Putamen (tissue), 1 donor: Measurements from ENCODE around the gene SYT1.
"Not testable (repeated sequence)": the region's sequence is repeated elsewhere in the genome, so short reads cannot be mapped to it uniquely, and the experiment has no call there.

Experiments used
- DNase-seq: peaks from one replicate; pipeline ENCODE4 v3.0.0-alpha.2; 2016; ENCODE audit warnings: low spot score

SYT1 gene

GRCh38 chr12:78864403-78864869 lies at the start of gene SYT1:
TSS of gene SYT1 (plus strand) at chr12:78864774.
- DNase-seq, result peak; percentile 85

GRCh38 chr12:78818487-78818886 lies 46.1 kb upstream of the SYT1 start:
- peak; percentile 3 for DNase-seq

DNA sequence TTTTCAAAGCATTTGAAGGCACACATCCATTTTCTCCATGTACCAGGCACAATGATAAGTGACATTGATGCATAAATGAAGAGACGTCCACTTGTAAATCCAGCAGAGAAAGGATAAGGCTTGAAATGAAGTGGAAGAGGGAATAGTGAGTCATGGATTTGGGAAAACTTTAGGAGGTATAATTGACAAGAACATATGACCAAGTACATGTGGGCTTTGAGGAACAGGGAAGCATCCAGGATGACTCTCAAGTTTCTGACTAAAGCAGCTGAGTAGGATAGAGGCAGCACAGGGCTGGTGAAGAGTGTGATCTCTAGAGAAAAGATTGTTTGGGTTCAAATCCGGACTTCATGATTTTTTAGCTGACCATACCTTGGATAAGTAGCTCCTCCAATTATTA lies 43.6 kb upstream of the SYT1 start:
- DNase-seq, result no peak

- DNase-seq, result no peak
Observed at GRCh38 chr12:78824918-78825317, 39.7 kb upstream of the SYT1 start.

- no peak for DNase-seq
Observed at GRCh38 chr12:78829690-78830089, 34.9 kb upstream of the SYT1 start.

GRCh38 chr12:78835493-78835892 lies 29.1 kb upstream of the SYT1 start:
- DNase-seq, result no peak

DNA sequence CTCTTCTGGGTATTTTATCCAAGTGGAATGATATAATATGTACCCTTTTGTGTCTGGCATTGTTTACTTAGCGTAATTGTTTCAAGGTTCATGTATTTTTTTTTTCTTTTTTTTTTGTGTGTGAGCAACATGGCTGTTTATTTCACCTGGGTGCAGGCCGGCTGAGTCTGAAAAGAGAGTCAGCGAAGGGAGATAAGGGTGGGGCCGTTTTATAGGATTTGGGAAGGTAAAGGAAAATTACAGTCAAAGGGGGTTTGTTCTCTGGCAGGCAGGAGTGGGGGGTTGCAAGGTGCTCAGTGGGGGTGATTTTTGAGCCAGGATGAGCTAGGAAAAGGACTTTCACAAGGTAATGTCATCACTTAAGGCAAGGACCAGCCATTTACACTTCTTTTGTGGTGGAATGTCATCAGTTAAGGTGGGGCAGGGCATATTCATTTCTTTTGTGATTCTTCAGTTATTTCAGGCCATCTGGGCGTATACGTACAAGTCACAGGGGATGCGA lies 24.0 kb upstream of the SYT1 start:
- not testable (repeated sequence) for DNase-seq

DNA sequence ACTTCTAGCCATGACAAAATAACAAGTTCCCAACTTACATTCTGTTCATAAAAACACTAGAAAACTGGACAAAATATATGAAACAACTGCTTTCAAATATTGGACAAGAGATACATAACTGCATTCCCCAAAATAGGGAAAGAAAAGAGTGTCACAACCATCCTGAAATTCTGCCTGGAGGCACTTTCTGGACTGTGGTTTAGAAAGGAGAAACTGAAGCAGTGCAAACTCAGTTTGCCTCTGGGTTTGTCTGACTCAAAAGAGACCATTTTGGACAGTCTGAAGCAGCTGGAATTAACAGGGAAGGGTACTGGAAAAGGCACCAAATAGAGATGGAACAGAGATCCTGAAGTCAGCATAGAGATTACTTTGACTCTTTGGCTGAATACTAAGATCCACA lies 11.3 kb upstream of the SYT1 start:
- DNase-seq, result no peak

- peak; percentile 54 for DNase-seq
Observed at GRCh38 chr12:78863482-78864402, 832 bp upstream of the SYT1 start.

- DNase-seq, result peak; percentile 45
Observed at GRCh38 chr12:78864870-78865463, 393 bp downstream of the SYT1 start.

DNA sequence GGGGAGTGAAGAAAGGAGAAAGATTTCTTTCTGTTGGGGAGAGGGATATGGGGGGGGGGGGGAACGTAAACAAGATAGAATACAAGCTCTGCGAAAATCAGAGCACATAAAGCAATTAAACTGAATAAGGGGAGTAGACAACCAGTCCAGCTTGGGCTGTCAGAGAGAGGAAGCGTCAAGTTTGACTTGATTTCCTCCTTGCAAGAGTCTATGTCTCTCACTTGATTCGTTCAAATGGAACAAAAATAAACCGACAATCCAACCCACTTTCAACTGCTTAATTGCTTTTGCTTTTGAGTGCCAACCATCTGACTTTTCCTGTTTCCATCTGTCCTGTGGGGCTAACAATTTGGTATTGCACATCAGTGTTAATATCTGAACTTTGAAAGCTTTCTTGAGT lies 942 bp downstream of the SYT1 start:
- no peak for DNase-seq

DNA sequence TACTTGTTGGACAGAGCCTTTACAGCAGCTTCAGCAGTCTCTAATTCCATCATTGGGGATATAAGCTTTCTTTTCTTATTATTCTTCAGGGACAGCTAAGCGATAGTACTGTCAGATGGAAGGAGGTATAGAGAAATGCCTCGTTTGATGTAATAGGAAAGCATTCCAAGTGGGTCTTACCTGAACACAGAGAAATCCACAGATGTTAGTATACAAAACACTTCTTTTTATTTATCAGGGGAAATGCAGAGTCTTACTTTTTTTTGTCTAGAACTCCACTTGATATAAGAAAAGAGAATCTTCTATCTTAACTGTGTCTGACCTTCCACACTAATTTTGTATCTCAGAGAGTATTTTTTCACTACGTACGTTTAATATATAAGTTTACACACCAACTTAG lies 1.9 kb downstream of the SYT1 start:
- DNase-seq, result no peak

DNA sequence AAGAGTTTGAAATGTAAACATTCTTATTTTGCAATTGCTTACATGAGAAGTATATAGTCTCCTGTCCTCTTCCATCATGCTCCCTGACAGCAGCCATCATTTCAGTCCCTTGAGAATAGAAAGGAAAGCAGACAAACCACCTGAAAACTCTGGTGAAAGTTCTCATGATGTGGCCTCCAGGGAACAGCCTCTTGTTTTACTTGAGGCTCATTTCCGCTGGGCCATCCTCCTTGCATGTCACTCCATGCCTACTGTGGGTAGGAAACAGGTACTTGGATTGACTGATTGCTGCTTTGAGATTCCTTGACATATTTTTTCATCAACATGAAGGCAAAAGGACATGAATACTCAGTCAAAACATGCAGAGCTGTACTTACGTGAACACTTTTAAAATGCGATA lies 6.0 kb downstream of the SYT1 start:
- no peak for DNase-seq

DNA sequence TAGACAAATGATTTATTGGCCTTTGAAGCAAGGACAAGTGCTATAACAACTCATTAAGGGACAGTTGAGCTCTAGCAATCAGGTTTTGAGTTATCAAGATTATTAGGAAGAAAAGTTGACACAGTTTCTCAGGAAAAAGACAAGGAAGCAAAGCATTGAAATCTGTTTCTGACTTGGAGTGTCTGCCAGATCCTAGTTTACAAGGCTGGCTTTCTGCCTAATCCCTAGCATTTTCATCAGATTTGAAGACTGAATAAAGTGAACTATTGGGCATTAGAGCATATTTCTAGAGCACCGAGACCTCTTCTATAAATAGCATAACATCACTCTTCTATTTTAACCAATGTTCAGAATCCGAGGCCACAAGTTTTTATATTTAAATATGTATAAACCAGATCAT lies 7.0 kb downstream of the SYT1 start:
- no peak for DNase-seq

DNA sequence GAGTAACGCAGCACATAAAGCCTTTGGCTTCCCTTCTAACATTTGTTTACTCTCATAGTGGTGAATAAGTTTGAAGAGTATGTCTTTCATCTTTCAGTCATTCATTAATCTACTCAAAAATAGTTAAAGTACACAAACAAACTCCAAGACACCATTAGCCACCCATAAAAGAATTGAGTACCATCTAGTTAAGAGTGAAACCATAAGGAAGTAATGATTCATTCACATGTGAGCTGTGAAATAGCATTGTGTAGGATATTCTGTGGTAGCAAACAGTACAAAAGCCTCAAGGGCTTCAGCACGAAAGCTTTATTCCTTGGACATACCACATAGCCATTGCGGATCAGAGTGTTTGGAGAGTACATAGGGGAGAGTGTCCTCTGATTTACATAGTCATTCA lies 13.9 kb downstream of the SYT1 start:
- no peak for DNase-seq

DNA sequence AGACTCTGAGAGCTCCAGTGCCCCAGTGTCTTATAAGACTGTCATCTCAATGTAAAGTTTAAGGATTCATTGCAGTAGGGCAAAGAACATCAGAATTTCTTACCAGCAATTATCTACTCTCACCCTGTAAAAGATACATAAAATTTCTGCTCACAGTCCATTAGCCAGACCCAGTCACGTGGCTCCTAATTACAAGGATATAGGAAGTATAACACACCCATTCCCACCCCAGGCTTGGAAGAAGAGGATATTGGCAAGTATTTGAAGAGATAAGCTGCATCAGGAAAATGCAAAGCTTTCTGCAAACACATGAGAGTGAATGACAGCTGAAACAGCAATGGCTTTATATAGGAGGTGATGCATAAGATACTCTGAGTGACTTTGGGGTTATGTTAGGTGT lies 14.3 kb downstream of the SYT1 start:
- no peak for DNase-seq

- no peak for DNase-seq
Observed at GRCh38 chr12:78880078-78880477, 15.5 kb downstream of the SYT1 start.

- DNase-seq, result no peak
Observed at GRCh38 chr12:78881685-78882084, 17.1 kb downstream of the SYT1 start.

GRCh38 chr12:78885466-78885865 lies 20.9 kb downstream of the SYT1 start:
- no peak for DNase-seq

GRCh38 chr12:78886719-78887407 lies 22.3 kb downstream of the SYT1 start:
- no peak for DNase-seq

GRCh38 chr12:78887444-78887843 lies 22.9 kb downstream of the SYT1 start:
- DNase-seq, result no peak

DNA sequence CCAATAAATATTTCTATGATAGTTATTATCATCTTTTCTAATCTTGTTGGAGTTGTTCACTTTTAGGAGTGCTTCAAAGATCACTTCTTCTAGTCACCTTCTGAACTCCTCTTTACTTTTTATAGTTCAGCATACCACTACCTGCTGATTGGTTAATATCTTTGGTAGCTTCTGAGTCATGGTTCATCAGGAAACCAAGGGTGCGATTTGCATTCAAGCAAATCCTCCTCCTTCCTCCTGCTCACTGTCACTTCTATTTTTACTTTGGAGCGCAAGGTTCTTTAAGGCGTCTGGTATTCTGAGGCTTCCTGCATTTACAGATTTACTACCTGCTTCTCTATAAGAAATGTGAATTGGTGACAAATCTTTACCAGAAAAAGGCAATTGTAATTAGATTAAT lies 24.0 kb downstream of the SYT1 start:
- DNase-seq, result peak; percentile 78
